A673 (cell line): Measurements from ENCODE around the gene RUNX2.

Experiments used
- EZH2 ChIP-seq: fragments of 200-600 bp; sonication (generic); IDR thresholded peaks from 2 replicates; pipeline ENCODE4 v1.6.1; 2017; ENCODE audit warnings: borderline replicate concordance, low read depth, mild to moderate bottlenecking, mixed read lengths, antibody characterized with exemption, low read length; ENCODE audit not compliant: poor library complexity, severe bottlenecking
- TF ChIP-seq, protein P1 (sequence below): fragments of 300-800, 200-600 bp; sonication (generic); conservative IDR thresholded peaks from 2 replicates; pipeline ENCODE4 v1.5.1; 2017; ENCODE audit warnings: low read depth, mild to moderate bottlenecking, antibody characterized with exemption, low read length, moderate library complexity, mixed read lengths

GRCh38 chr6:45314146-45314545, 14.0 kb upstream of the RUNX2 start:
- TF ChIP-seq, protein P1, sequence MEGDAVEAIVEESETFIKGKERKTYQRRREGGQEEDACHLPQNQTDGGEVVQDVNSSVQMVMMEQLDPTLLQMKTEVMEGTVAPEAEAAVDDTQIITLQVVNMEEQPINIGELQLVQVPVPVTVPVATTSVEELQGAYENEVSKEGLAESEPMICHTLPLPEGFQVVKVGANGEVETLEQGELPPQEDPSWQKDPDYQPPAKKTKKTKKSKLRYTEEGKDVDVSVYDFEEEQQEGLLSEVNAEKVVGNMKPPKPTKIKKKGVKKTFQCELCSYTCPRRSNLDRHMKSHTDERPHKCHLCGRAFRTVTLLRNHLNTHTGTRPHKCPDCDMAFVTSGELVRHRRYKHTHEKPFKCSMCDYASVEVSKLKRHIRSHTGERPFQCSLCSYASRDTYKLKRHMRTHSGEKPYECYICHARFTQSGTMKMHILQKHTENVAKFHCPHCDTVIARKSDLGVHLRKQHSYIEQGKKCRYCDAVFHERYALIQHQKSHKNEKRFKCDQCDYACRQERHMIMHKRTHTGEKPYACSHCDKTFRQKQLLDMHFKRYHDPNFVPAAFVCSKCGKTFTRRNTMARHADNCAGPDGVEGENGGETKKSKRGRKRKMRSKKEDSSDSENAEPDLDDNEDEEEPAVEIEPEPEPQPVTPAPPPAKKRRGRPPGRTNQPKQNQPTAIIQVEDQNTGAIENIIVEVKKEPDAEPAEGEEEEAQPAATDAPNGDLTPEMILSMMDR, result no peak
- no peak for TF ChIP-seq EZH2
